Neural progenitor cell (in vitro differentiated cells): Measurements from ENCODE around the gene ACBD6. TPM values are rescaled to one million over a fixed set of nuclear protein-coding genes. Genes with fewer than 3 reads are reported as not detected.

ENCODE experiments used
- DNase-seq: peaks from one replicate; pipeline ENCODE4 v3.0.0-alpha.2; 2016; ENCODE audit warnings: low spot score
- H2AFZ ChIP-seq: fragments of 200-600 bp; sonication (generic); replicated peaks from 2 replicates; pipeline ENCODE4 v1.6.1; 2016; ENCODE audit warnings: antibody characterized with exemption
- H3F3A ChIP-seq: fragments of 200-600 bp; sonication (generic); 2 replicates; pipeline ENCODE4 v1.6.1; 2016; ENCODE audit warnings: antibody characterized with exemption, low read depth
- H3K27ac ChIP-seq: fragments of 200-600 bp; sonication (generic); 2 replicates; pipeline ENCODE4 v1.5.1; 2016; ENCODE audit warnings: mild to moderate bottlenecking
- H3K27me3 ChIP-seq: fragments of 200-600 bp; sonication (generic); 2 replicates; pipeline ENCODE4 v1.6.1; 2016; ENCODE audit warnings: mild to moderate bottlenecking, moderate library complexity
- H3K36me3 ChIP-seq: fragments of 200-600 bp; sonication (generic); 2 replicates; pipeline ENCODE4 v1.5.1; 2016
- H3K4me1 ChIP-seq: fragments of 200-600 bp; sonication (generic); 2 replicates; pipeline ENCODE4 v1.6.1; 2016; ENCODE audit warnings: mixed run types
- H3K4me2 ChIP-seq: fragments of 200-600 bp; sonication (generic); 2 replicates; pipeline ENCODE4 v1.6.1; 2016
- H3K4me3 ChIP-seq: fragments of 200-600 bp; sonication (generic); 2 replicates; pipeline ENCODE4 v1.5.1; 2016
- H3K79me2 ChIP-seq: fragments of 200-600 bp; sonication (generic); 2 replicates; pipeline ENCODE4 v1.6.1; 2016; ENCODE audit warnings: low read depth
- H3K9ac ChIP-seq: fragments of 200-600 bp; sonication (generic); 2 replicates; pipeline ENCODE4 v1.6.1; 2016
- H3K9me3 ChIP-seq: fragments of 200-600 bp; sonication (generic); 2 replicates; pipeline ENCODE4 v1.5.1; 2016; ENCODE audit warnings: low read depth
- H4K20me1 ChIP-seq: fragments of 200-600 bp; sonication (generic); 2 replicates; pipeline ENCODE4 v1.6.1; 2016; ENCODE audit warnings: low read depth
- H3K27ac Mint-ChIP-seq: 3 replicates; pipeline ENCODE4 v1.8.0; 2021; ENCODE audit warnings: mixed read lengths
- H3K27me3 Mint-ChIP-seq: 2 replicates; pipeline ENCODE4 v1.8.0; 2022; ENCODE audit warnings: low read depth, mild to moderate bottlenecking, inconsistent platforms, moderate library complexity, mixed read lengths; ENCODE audit not compliant: insufficient read depth
- H3K36me3 Mint-ChIP-seq: 3 replicates; pipeline ENCODE4 v1.8.0; 2021; ENCODE audit warnings: mixed read lengths
- H3K4me1 Mint-ChIP-seq: 3 replicates; pipeline ENCODE4 v1.8.0; 2021; ENCODE audit warnings: mixed read lengths
- H3K4me3 Mint-ChIP-seq: 3 replicates; pipeline ENCODE4 v1.8.0; 2021; ENCODE audit warnings: mild to moderate bottlenecking, moderate library complexity, mixed read lengths
- H3K9me3 Mint-ChIP-seq: 3 replicates; pipeline ENCODE4 v1.8.0; 2020; ENCODE audit warnings: mixed read lengths
- CTCF ChIP-seq: fragments of 200-600 bp; sonication (generic); IDR thresholded peaks from 2 replicates; pipeline ENCODE4 v1.5.1; 2017; ENCODE audit warnings: antibody characterized with exemption, mild to moderate bottlenecking
- EZH2 ChIP-seq: fragments of 200-600 bp; sonication (generic); IDR thresholded peaks from 2 replicates; pipeline ENCODE4 v1.6.1; 2017; ENCODE audit warnings: antibody characterized with exemption, mild to moderate bottlenecking, moderate library complexity
- EZH2phosphoT487 ChIP-seq: fragments of 200-600 bp; sonication (generic); IDR thresholded peaks from 2 replicates; pipeline ENCODE4 v1.6.1; 2017; ENCODE audit warnings: antibody characterized with exemption
- total RNA-seq: library from RNA; depleted of rRNA; stranded (reverse); fragments of >200 nt; gene quantifications from 2 replicates; pipeline ENCODE4 v1.2.3, GENCODE V29; 2015; ENCODE audit warnings: low replicate concordance

Gene ACBD6
- total RNA-seq, 1 donor from 2014 or later = 36.8 TPM

GRCh38 chr1:180456191-180456590 lies 46.2 kb downstream of the ACBD6 start:
- H4K20me1 ChIP-seq = no peaks in the 10 kb centered on the region
- H3K4me3 Mint-ChIP-seq = no peak overlapping the region
- H2AFZ ChIP-seq = no peak overlapping the region
- peaks cover 3% of the 10 kb centered on the region for H3K79me2 ChIP-seq
- peaks cover 6% of the 10 kb centered on the region for H3K9me3 ChIP-seq
- no peak overlapping the region for H3K4me2 ChIP-seq
- no peaks in the 10 kb centered on the region for H3F3A ChIP-seq
- H3K36me3 ChIP-seq = peaks cover 4% of the 10 kb centered on the region
- no peaks in the 10 kb centered on the region for H3K4me1 ChIP-seq
- no peak overlapping the region for H3K27ac ChIP-seq
- H3K27me3 Mint-ChIP-seq = peaks cover 2% of the 10 kb centered on the region
- H3K4me3 ChIP-seq = no peak overlapping the region
- no peak overlapping the region for H3K9ac ChIP-seq
- H3K36me3 Mint-ChIP-seq = peaks cover 50% of the 10 kb centered on the region
- H3K27ac Mint-ChIP-seq = no peak overlapping the region
- TF ChIP-seq EZH2 (no peak), EZH2phosphoT487 (no peak), CTCF (no peak)
- no peak for DNase-seq
- no peaks in the 10 kb centered on the region for H3K27me3 ChIP-seq
- no peaks in the 10 kb centered on the region for H3K4me1 Mint-ChIP-seq
- peaks cover 40% of the 10 kb centered on the region for H3K9me3 Mint-ChIP-seq

GRCh38 chr1:180451504-180451903 lies 50.9 kb downstream of the ACBD6 start:
- Histone ChIP-seq H3K4me3 (no peak overlapping the region), H3K36me3 (peaks cover 4% of the 10 kb centered on the region), H4K20me1 (no peaks in the 10 kb centered on the region), H3K27ac (no peak overlapping the region), H3K9me3 (peaks cover 6% of the 10 kb centered on the region), H3K9ac (no peak overlapping the region), H3K4me1 (no peaks in the 10 kb centered on the region), H3K79me2 (no peaks in the 10 kb centered on the region), H3F3A (no peaks in the 10 kb centered on the region), H3K27me3 (no peaks in the 10 kb centered on the region), H2AFZ (no peak overlapping the region), H3K4me2 (no peak overlapping the region)
- Mint-ChIP-seq H3K9me3 (peaks cover 40% of the 10 kb centered on the region), H3K27ac (no peak overlapping the region), H3K36me3 (peaks cover 44% of the 10 kb centered on the region), H3K4me1 (no peaks in the 10 kb centered on the region), H3K27me3 (peaks cover 2% of the 10 kb centered on the region), H3K4me3 (no peak overlapping the region)
- DNase-seq = no peak
- no peak for TF ChIP-seq EZH2
- no peak for TF ChIP-seq EZH2phosphoT487
- TF ChIP-seq CTCF = no peak

- Mint-ChIP-seq H3K4me1 (no peaks in the 10 kb centered on the region), H3K9me3 (peaks cover 25% of the 10 kb centered on the region), H3K27ac (no peak overlapping the region), H3K36me3 (peaks cover 8% of the 10 kb centered on the region), H3K4me3 (no peak overlapping the region), H3K27me3 (no peaks in the 10 kb centered on the region)
- Histone ChIP-seq H3K27ac (no peak overlapping the region), H4K20me1 (no peaks in the 10 kb centered on the region), H3K27me3 (no peaks in the 10 kb centered on the region), H2AFZ (no peak overlapping the region), H3K9me3 (no peaks in the 10 kb centered on the region), H3K79me2 (peaks cover 5% of the 10 kb centered on the region), H3F3A (no peaks in the 10 kb centered on the region), H3K36me3 (no peaks in the 10 kb centered on the region), H3K9ac (no peak overlapping the region), H3K4me2 (no peak overlapping the region), H3K4me3 (no peak overlapping the region), H3K4me1 (no peaks in the 10 kb centered on the region)
- no peak for TF ChIP-seq EZH2
- no peak for TF ChIP-seq EZH2phosphoT487
- no peak for TF ChIP-seq CTCF
- DNase-seq = no peak
Measured at GRCh38 chr1:180444522-180444921, 57.9 kb downstream of the ACBD6 start.
